ENCODE results near the gene TMPRSS12. TPM values are rescaled to one million over a fixed set of nuclear protein-coding genes. Genes with fewer than 3 reads are reported as not detected.
"Not testable (repeated sequence)": the region's sequence is repeated elsewhere in the genome, so short reads cannot be mapped to it uniquely, and the experiment has no call there.

Gene TMPRSS12
- total and polyA plus RNA-seq, 2 of the 13 experiments (the other 11 are each of a cell fraction or from before 2014, with no cell fraction given): not detected

GRCh38 chr12:50926932-50927331 is 84.2 kb downstream of the TMPRSS12 start (continued):
- TF ChIP-seq AHDC1 (CRISPR knock-in tag; IDR thresholded peaks at IDR 0.05; ENCODE audit: borderline replicate concordance) (peak; percentile 58; the same call in 1 of the 2 replicates), HNF1B (CRISPR knock-in tag; IDR thresholded peaks at IDR 0.05) (0 out of 2 replicates have a peak, but pooled peaks have one; percentile 31), FOXO1 (CRISPR knock-in tag; IDR thresholded peaks at IDR 0.05) (0 out of 2 replicates have a peak, but pooled peaks have one; percentile 33), ARID4A (CRISPR knock-in tag; IDR thresholded peaks at IDR 0.05; ENCODE audit: borderline replicate concordance) (peak; percentile 74; the same call in 1 of the 2 replicates), TAF1 (CRISPR knock-in tag; IDR thresholded peaks at IDR 0.05) (peak; percentile 31; the same call in 1 of the 2 replicates), NR2F1 (CRISPR knock-in tag; IDR thresholded peaks at IDR 0.05) (peak; percentile 17 to 62; a peak in 1 of 4 replicates), PPARG (CRISPR knock-in tag; conservative IDR thresholded peaks at IDR 0.05) (peak; percentile 73), EP300 (IDR thresholded peaks at IDR 0.05; ENCODE audit: low read depth in 2 of 2, low read length in 2 of 2) (0 out of 4 replicates have a peak, but pooled peaks of 1 of the 2 experiments have one; percentile 7), ZNF574 (CRISPR knock-in tag; IDR thresholded peaks at IDR 0.05) (peak; percentile 44; the same call in 1 of the 2 replicates), ZNF292 (CRISPR knock-in tag; IDR thresholded peaks at IDR 0.05; ENCODE audit: borderline replicate concordance, low read depth) (peak; percentile 79), ZMYM4 (CRISPR knock-in tag; IDR thresholded peaks at IDR 0.05) (peak; percentile 49; the same call in 1 of the 2 replicates), MED1 (CRISPR knock-in tag; IDR thresholded peaks at IDR 0.05) (peak; percentile 67; the same call in 1 of the 2 replicates)
- not testable (repeated sequence) for TF ChIP-seq EP300 (CRISPR knock-in tag; IDR thresholded peaks at IDR 0.05; ENCODE audit: borderline replicate concordance)
